Neural cell (in vitro differentiated cells): ENCODE results near the gene CAPN2.

ENCODE experiments used
- POLR2AphosphoS5 ChIP-seq: IDR thresholded peaks from 2 replicates; pipeline ENCODE4 v1.6.1; 2012
- TAF1 ChIP-seq: IDR thresholded peaks from 2 replicates; pipeline ENCODE4 v1.6.1; 2012; ENCODE audit warnings: low read depth
- TF ChIP-seq, protein P1 (sequence below): fragments of 450-650 bp; IDR thresholded peaks from 2 replicates; pipeline ENCODE4 v1.5.1; 2014; ENCODE audit warnings: antibody characterized with exemption, mild to moderate bottlenecking, moderate library complexity; ENCODE audit not compliant: poor library complexity, severe bottlenecking
- TF ChIP-seq, protein P2 (sequence below): IDR thresholded peaks from 2 replicates; pipeline ENCODE4 v1.6.1; 2012; ENCODE audit warnings: borderline replicate concordance

DNA sequence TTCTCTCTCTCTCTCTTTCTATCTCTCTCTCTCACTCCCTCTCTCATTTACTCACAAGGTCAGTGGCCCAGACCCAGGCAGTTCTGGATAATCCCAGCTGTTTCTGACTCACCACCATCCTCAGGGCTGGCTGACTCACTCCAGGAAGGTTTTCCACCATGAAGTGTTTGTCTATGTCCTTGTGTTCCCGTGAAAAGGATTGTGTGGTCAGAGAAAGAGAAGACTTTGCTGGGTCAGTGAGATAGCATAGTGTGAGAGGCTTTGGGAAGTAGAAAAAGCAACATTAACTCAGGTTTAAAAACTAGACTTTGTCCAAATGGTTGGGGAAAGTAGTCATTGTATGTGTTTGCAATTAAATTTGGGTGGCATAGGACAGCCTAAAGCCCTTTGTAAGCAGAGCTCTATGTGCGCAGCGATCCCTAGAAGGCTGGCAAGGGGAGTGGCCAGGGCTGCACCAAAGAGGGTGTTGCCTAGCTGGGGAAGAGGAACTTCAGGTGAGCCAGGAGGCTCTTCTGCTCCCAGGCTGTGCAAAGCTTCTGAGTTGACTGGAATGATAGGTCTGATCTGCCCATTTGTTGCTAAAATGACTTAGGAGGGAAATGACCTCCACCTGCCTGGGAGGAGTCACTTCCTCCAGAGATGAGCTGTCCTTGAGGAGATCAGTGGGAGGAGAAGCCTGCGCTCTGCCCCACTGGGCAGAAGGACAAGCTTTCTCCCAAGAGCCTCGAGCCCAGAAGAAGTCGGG is 4.9 kb upstream of the CAPN2 start:
- TF ChIP-seq POLR2AphosphoS5 (no peak), TAF1 (no peak)
- TF ChIP-seq, protein P1, sequence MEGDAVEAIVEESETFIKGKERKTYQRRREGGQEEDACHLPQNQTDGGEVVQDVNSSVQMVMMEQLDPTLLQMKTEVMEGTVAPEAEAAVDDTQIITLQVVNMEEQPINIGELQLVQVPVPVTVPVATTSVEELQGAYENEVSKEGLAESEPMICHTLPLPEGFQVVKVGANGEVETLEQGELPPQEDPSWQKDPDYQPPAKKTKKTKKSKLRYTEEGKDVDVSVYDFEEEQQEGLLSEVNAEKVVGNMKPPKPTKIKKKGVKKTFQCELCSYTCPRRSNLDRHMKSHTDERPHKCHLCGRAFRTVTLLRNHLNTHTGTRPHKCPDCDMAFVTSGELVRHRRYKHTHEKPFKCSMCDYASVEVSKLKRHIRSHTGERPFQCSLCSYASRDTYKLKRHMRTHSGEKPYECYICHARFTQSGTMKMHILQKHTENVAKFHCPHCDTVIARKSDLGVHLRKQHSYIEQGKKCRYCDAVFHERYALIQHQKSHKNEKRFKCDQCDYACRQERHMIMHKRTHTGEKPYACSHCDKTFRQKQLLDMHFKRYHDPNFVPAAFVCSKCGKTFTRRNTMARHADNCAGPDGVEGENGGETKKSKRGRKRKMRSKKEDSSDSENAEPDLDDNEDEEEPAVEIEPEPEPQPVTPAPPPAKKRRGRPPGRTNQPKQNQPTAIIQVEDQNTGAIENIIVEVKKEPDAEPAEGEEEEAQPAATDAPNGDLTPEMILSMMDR: no peak
- TF ChIP-seq, protein P2, sequence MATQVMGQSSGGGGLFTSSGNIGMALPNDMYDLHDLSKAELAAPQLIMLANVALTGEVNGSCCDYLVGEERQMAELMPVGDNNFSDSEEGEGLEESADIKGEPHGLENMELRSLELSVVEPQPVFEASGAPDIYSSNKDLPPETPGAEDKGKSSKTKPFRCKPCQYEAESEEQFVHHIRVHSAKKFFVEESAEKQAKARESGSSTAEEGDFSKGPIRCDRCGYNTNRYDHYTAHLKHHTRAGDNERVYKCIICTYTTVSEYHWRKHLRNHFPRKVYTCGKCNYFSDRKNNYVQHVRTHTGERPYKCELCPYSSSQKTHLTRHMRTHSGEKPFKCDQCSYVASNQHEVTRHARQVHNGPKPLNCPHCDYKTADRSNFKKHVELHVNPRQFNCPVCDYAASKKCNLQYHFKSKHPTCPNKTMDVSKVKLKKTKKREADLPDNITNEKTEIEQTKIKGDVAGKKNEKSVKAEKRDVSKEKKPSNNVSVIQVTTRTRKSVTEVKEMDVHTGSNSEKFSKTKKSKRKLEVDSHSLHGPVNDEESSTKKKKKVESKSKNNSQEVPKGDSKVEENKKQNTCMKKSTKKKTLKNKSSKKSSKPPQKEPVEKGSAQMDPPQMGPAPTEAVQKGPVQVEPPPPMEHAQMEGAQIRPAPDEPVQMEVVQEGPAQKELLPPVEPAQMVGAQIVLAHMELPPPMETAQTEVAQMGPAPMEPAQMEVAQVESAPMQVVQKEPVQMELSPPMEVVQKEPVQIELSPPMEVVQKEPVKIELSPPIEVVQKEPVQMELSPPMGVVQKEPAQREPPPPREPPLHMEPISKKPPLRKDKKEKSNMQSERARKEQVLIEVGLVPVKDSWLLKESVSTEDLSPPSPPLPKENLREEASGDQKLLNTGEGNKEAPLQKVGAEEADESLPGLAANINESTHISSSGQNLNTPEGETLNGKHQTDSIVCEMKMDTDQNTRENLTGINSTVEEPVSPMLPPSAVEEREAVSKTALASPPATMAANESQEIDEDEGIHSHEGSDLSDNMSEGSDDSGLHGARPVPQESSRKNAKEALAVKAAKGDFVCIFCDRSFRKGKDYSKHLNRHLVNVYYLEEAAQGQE: no peak
